ENCODE results near the gene GNG8.

GNG8 gene

GRCh38 chr19:46608178-46608577 is 27.8 kb downstream of the GNG8 start:
- no peak for DNase-seq
- TF ChIP-seq POLR2A (IDR thresholded peaks at IDR 0.05; ENCODE audit: low read length) (no peak), GATA1 (IDR thresholded peaks at IDR 0.05; ENCODE audit: low read depth, low read length) (no peak)

- no peak for TF ChIP-seq POLR2A (IDR thresholded peaks at IDR 0.05; ENCODE audit: low read length)
- no peak for TF ChIP-seq GATA1 (IDR thresholded peaks at IDR 0.05; ENCODE audit: low read depth, low read length)
- no peak for DNase-seq
Observed at GRCh38 chr19:46607448-46607841, 28.6 kb downstream of the GNG8 start.

GRCh38 chr19:46606681-46607447 is 29.1 kb downstream of the GNG8 start:
- no peak for DNase-seq

GRCh38 chr19:46606019-46606418 is 30.0 kb downstream of the GNG8 start:
- DNase-seq, result no peak
- TF ChIP-seq GATA1 (IDR thresholded peaks at IDR 0.05; ENCODE audit: low read depth, low read length), result no peak
- TF ChIP-seq POLR2A (IDR thresholded peaks at IDR 0.05; ENCODE audit: low read length), result no peak

More at GRCh38 chr19:46606681-46607447, 29.1 kb downstream of the GNG8 start:
- TF ChIP-seq POLR2A (IDR thresholded peaks at IDR 0.05; ENCODE audit: low read length), result no peak
- TF ChIP-seq GATA1 (IDR thresholded peaks at IDR 0.05; ENCODE audit: low read depth, low read length), result no peak

- no peak for DNase-seq
- TF ChIP-seq POLR2A (IDR thresholded peaks at IDR 0.05; ENCODE audit: low read length), result no peak
- TF ChIP-seq GATA1 (IDR thresholded peaks at IDR 0.05; ENCODE audit: low read depth, low read length), result no peak
Observed at GRCh38 chr19:46605356-46605821, 30.6 kb downstream of the GNG8 start.

GRCh38 chr19:46604781-46605355 is 31.1 kb downstream of the GNG8 start:
- no peak for TF ChIP-seq POLR2A (IDR thresholded peaks at IDR 0.05; ENCODE audit: low read length)
- no peak for TF ChIP-seq GATA1 (IDR thresholded peaks at IDR 0.05; ENCODE audit: low read depth, low read length)
- no peak for DNase-seq

GRCh38 chr19:46603752-46604231 is 32.2 kb downstream of the GNG8 start:
- no peak for TF ChIP-seq GATA1 (IDR thresholded peaks at IDR 0.05; ENCODE audit: low read depth, low read length)
- TF ChIP-seq POLR2A (IDR thresholded peaks at IDR 0.05; ENCODE audit: low read length), result no peak
- DNase-seq, result peak in 1 of 2 experiments; percentile 54

GRCh38 chr19:46603195-46603637 is 32.8 kb downstream of the GNG8 start:
- TF ChIP-seq POLR2A (IDR thresholded peaks at IDR 0.05; ENCODE audit: low read length) (no peak), GATA1 (IDR thresholded peaks at IDR 0.05; ENCODE audit: low read depth, low read length) (no peak)
- peak; percentile 55 to 76 for DNase-seq

GRCh38 chr19:46602392-46603194 is 33.4 kb downstream of the GNG8 start:
- TF ChIP-seq POLR2A (IDR thresholded peaks at IDR 0.05; ENCODE audit: low read length), result no peak
- no peak for TF ChIP-seq GATA1 (IDR thresholded peaks at IDR 0.05; ENCODE audit: low read depth, low read length)
- peak; percentile 35 to 57 for DNase-seq

- TF ChIP-seq GATA1 (IDR thresholded peaks at IDR 0.05; ENCODE audit: low read depth, low read length) (no peak), POLR2A (IDR thresholded peaks at IDR 0.05; ENCODE audit: low read length) (peak; percentile 73)
- peak; percentile 52 to 66 for DNase-seq
Observed at GRCh38 chr19:46601318-46602224, 34.4 kb downstream of the GNG8 start, which contains the start of gene CALM3. CALM3 (plus strand) TSS chr19:46601330; CDS start chr19:46601435, 105 bp downstream.

- DNase-seq, result peak; percentile 99
- TF ChIP-seq POLR2A (IDR thresholded peaks at IDR 0.05; ENCODE audit: low read length) (peak; percentile 52), GATA1 (IDR thresholded peaks at IDR 0.05; ENCODE audit: low read depth, low read length) (no peak)
Observed at GRCh38 chr19:46600384-46601317, 35.4 kb downstream of the GNG8 start.
